Omental fat pad (tissue), 4 donors: ENCODE data around the gene EPB41L1. TPM values are rescaled to one million over a fixed set of nuclear protein-coding genes. Genes with fewer than 3 reads are reported as not detected.

Source experiments
- ATAC-seq: fragments of 150-250 bp; one replicate; pipeline ENCODE4 v1.9.1; 2016; ENCODE audit warnings: mild to moderate bottlenecking, moderate library complexity; ENCODE audit not compliant: low FRiP score
- DNase-seq: peaks from one replicate; pipeline ENCODE4 v3.0.0-alpha.2; 2019; ENCODE audit warnings: low spot score
- CTCF ChIP-seq, 3 donors: fragments of 450-650 bp; IDR thresholded peaks; one replicate each; pipeline ENCODE4 v1.5.1; 2016 to 2017; ENCODE audit warnings: antibody characterized with exemption in 3 of 3, mild to moderate bottlenecking in 3 of 3, moderate library complexity in 2 of 3
- total RNA-seq, 4 donors: library from RNA; depleted of rRNA; stranded (reverse); fragments of >200 nt; gene quantifications; one replicate each; pipeline ENCODE4 v1.1.0, GENCODE V29; 2016

The EPB41L1 gene
- total RNA-seq, 4 donors from 2014 or later: 27.4 to 55.5 (median 46.0) TPM

- no peak for TF ChIP-seq CTCF (IDR thresholded peaks at IDR 0.05)
- DNase-seq (no peak), ATAC-seq (no peak)
These were observed 7.9 kb downstream of the EPB41L1 start for GRCh38 chr20:36162272-36162966.

GRCh38 chr20:36167902-36168503 lies 13.5 kb downstream of the EPB41L1 start:
- no peak for ATAC-seq
- TF ChIP-seq CTCF (IDR thresholded peaks at IDR 0.05): no peak

GRCh38 chr20:36170542-36171215 lies 16.1 kb downstream of the EPB41L1 start:
- no peak for TF ChIP-seq CTCF (IDR thresholded peaks at IDR 0.05)
- DNase-seq (no peak), ATAC-seq (no peak)

More at GRCh38 chr20:36167902-36168503, 13.5 kb downstream of the EPB41L1 start:
- no peak for DNase-seq

GRCh38 chr20:36173451-36173933 lies 19.0 kb downstream of the EPB41L1 start:
- DNase-seq (no peak), ATAC-seq (no peak)
- TF ChIP-seq CTCF (IDR thresholded peaks at IDR 0.05): no peak

- DNase-seq: no peak
These were observed 20.5 kb downstream of the EPB41L1 start for GRCh38 chr20:36175016-36175415.

GRCh38 chr20:36175475-36175995 lies 21.0 kb downstream of the EPB41L1 start:
- ATAC-seq: no peak
- TF ChIP-seq CTCF (IDR thresholded peaks at IDR 0.05): no peak
- DNase-seq: no peak

More at GRCh38 chr20:36175016-36175415, 20.5 kb downstream of the EPB41L1 start:
- TF ChIP-seq CTCF (IDR thresholded peaks at IDR 0.05): no peak
- no peak for ATAC-seq
